K562 (cell line): ENCODE results near the gene SEC22C. TPM values are rescaled to one million over a fixed set of nuclear protein-coding genes. Genes with fewer than 3 reads are reported as not detected.

Experiments
- ATAC-seq: fragments of 200-7000 bp; cut with Tn5 transposase; 3 replicates; pipeline ENCODE4 v1.9.1; 2020; ENCODE audit warnings: moderate library complexity
- BruUV-seq: library from RNA; stranded (reverse); fragments of 400-500 nt; replicated peaks from 2 replicates; lab custom pipeline; 2021; lab: Mats Ljungman, UMichigan
- CTCF ChIA-PET: fragments of 300-600 bp; formaldehyde crosslinking; extraction: SDS; loops from one replicate; lab custom pipeline; 2021; ENCODE audit warnings: low intra/inter-chr PET ratio; lab: Yijun Ruan, JAX
- POLR2A ChIA-PET: fragments of 300-600, 350-650 bp; sonication (Branson Sonifier 250); formaldehyde crosslinking; extraction: SDS; loops from one replicate; lab custom pipeline; 2021; ENCODE audit warnings: antibody characterized with exemption, inconsistent platforms; lab: Yijun Ruan, JAX
- DNase-seq, 4 experiments: peaks; one replicate each; pipeline versions ENCODE4 v3.0.0 to v3.0.0-alpha.2; 2011 to 2018; ENCODE audit warnings: low spot score in 3 of 4, mixed read lengths in 3 of 4; ENCODE audit errors: extremely low read depth in 1 of 4
- FAIRE-seq: peaks from 2 replicates; lab custom pipeline; 2011; peaks lifted over from hg19 to GRCh38; lab: Jason Lieb, UNC
- H2AFZ ChIP-seq: 2 replicates; pipeline ENCODE4 v1.6.0; 2011; ENCODE audit warnings: low read depth, low read length, control low read depth, inconsistent platforms
- H3K27ac ChIP-seq: fragments of 200-600 bp; 3 replicates; pipeline ENCODE4 v1.8.0; 2011; ENCODE audit warnings: low read depth, mild to moderate bottlenecking, control low read depth, inconsistent platforms, low read length, moderate library complexity, mixed read lengths; ENCODE audit errors: extremely low read depth
- H3K27me3 ChIP-seq, 2 experiments: fragments of 300-600 bp in 1 of 2; 2 replicates in 1 of 2; 3 replicates in 1 of 2; pipeline versions ENCODE4 v1.6.0 to v1.8.0; 2011; ENCODE audit warnings: inconsistent platforms in 2 of 2, low read length in 2 of 2, mild to moderate bottlenecking in 1 of 2, mixed read lengths in 1 of 2, moderate library complexity in 1 of 2; ENCODE audit not compliant: control insufficient read depth in 2 of 2, insufficient read depth in 2 of 2
- H3K36me3 ChIP-seq: fragments of 300-600 bp; 3 replicates; pipeline ENCODE4 v1.8.0; 2011; ENCODE audit warnings: mild to moderate bottlenecking, low read length, inconsistent platforms; ENCODE audit not compliant: control insufficient read depth, insufficient read depth
- H3K4me1 ChIP-seq, 2 experiments: fragments of 200-600 bp in 1 of 2; replicated peaks in 1 of 2; 2 replicates in 1 of 2; 3 replicates in 1 of 2; pipeline versions ENCODE4 v1.5.1 to v1.8.0; 2011; ENCODE audit warnings: inconsistent platforms in 2 of 2, low read length in 2 of 2, mild to moderate bottlenecking in 1 of 2, mixed read lengths in 1 of 2, moderate library complexity in 1 of 2; ENCODE audit not compliant: control insufficient read depth in 2 of 2, insufficient read depth in 2 of 2
- H3K4me2 ChIP-seq: 2 replicates; pipeline ENCODE4 v1.6.1; 2011; ENCODE audit warnings: low read length, control low read depth, inconsistent platforms, mixed read lengths; ENCODE audit not compliant: insufficient read depth
- H3K4me3 ChIP-seq: fragments of 200-600 bp; sonication (generic), shearing (Covaris generic); 2 replicates; pipeline ENCODE4 v1.5.1; 2016; ENCODE audit warnings: control low read depth, inconsistent platforms
- H3K79me2 ChIP-seq: fragments of 200-600 bp; 3 replicates; pipeline ENCODE4 v1.8.0; 2011; ENCODE audit warnings: low read length, inconsistent platforms; ENCODE audit not compliant: control insufficient read depth, insufficient read depth
- H3K9ac ChIP-seq, 2 experiments: 2 replicates each; pipeline versions ENCODE4 v1.6.0 to v1.6.1; 2011; ENCODE audit warnings: low read depth in 2 of 2, low read length in 2 of 2, control low read depth in 1 of 2, inconsistent platforms in 1 of 2, mild to moderate bottlenecking in 1 of 2, mixed read lengths in 1 of 2; ENCODE audit not compliant: insufficient read depth in 1 of 2
- H3K9me1 ChIP-seq: one replicate; pipeline ENCODE4 v1.6.0; 2011; ENCODE audit warnings: inconsistent platforms, mild to moderate bottlenecking, low read length, moderate library complexity; ENCODE audit not compliant: control insufficient read depth, insufficient read depth
- H3K9me3 ChIP-seq: replicated peaks from 2 replicates; pipeline ENCODE4 v1.5.1; 2011; ENCODE audit warnings: low read depth, low read length, inconsistent platforms; ENCODE audit not compliant: control insufficient read depth, insufficient read depth
- H4K20me1 ChIP-seq: replicated peaks from 2 replicates; pipeline ENCODE4 v1.6.1; 2011; ENCODE audit warnings: low read length, inconsistent platforms, mixed read lengths; ENCODE audit not compliant: control insufficient read depth, insufficient read depth
- ATF1 ChIP-seq, 2 experiments: fragments of 450-650 bp in 1 of 2; IDR thresholded peaks; 2 replicates each; pipeline ENCODE4 v1.6.1; 2016; ENCODE audit warnings: missing compliant biosample characterization in 1 of 2, missing genetic modification characterization in 1 of 2
- CBX8 ChIP-seq: fragments of 200-600 bp; sonication (generic); IDR thresholded peaks from 2 replicates; pipeline ENCODE4 v1.6.1; 2012; ENCODE audit warnings: borderline replicate concordance, mixed run types, low read depth, mild to moderate bottlenecking, moderate library complexity, mixed read lengths, low read length, control low read depth, inconsistent platforms; ENCODE audit not compliant: poor library complexity, severe bottlenecking; ENCODE audit errors: extremely low read depth
- CCAR2 ChIP-seq: fragments of 200-400 bp; formaldehyde crosslinking; IDR thresholded peaks from 2 replicates; pipeline ENCODE4 v1.6.1; 2017; ENCODE audit warnings: mild to moderate bottlenecking, low read depth, low read length
- CREB1 ChIP-seq, 2 experiments: sonication (generic) in 1 of 2; formaldehyde crosslinking in 1 of 2; IDR thresholded peaks; 2 replicates each; pipeline versions ENCODE4 v1.6.1 to v1.8.0; 2012 to 2022; ENCODE audit warnings: inconsistent platforms in 1 of 2, mild to moderate bottlenecking in 1 of 2, missing genetic modification reagents in 1 of 2, moderate library complexity in 1 of 2
- ERF ChIP-seq: fragments of 450-650 bp; formaldehyde crosslinking; IDR thresholded peaks from 2 replicates; pipeline ENCODE4 v1.4.0; 2020; ENCODE audit warnings: mild to moderate bottlenecking, mixed read lengths
- GABPA ChIP-seq: fragments of 200-800 bp; sonication (Bioruptor generic); conservative IDR thresholded peaks from 2 replicates; pipeline ENCODE4 v1.6.1; 2016; ENCODE audit warnings: low read depth, missing genetic modification characterization, missing compliant biosample characterization
- HDAC3 ChIP-seq: fragments of 450-650 bp; IDR thresholded peaks from 2 replicates; pipeline ENCODE4 v1.6.1; 2018; ENCODE audit warnings: borderline replicate concordance, mild to moderate bottlenecking, moderate library complexity; ENCODE audit not compliant: partially characterized antibody
- HDAC8 ChIP-seq: fragments of 450-650 bp; IDR thresholded peaks from 2 replicates; pipeline ENCODE4 v1.6.1; 2016; ENCODE audit warnings: mild to moderate bottlenecking, missing genetic modification characterization, moderate library complexity, missing compliant biosample characterization
- JUND ChIP-seq, 2 experiments: IDR thresholded peaks; 2 replicates in 1 of 2; 3 replicates in 1 of 2; pipeline ENCODE4 v1.6.1; 2011; ENCODE audit warnings: borderline replicate concordance in 2 of 2, low read depth in 2 of 2, low read length in 2 of 2, improper control_type of control experiment in 1 of 2, missing biosample characterization in 1 of 2, missing genetic modification characterization in 1 of 2, missing genetic modification reagents in 1 of 2
- L3MBTL2 ChIP-seq: fragments of 450-650 bp; IDR thresholded peaks from 2 replicates; pipeline ENCODE4 v1.6.1; 2016; ENCODE audit warnings: mild to moderate bottlenecking, moderate library complexity
- LCOR ChIP-seq: sonication (generic); formaldehyde crosslinking; IDR thresholded peaks from 2 replicates; pipeline ENCODE4 v1.8.0; 2022; ENCODE audit warnings: mild to moderate bottlenecking, missing genetic modification reagents
- MCM3 ChIP-seq: fragments of 450-650 bp; IDR thresholded peaks from 2 replicates; pipeline ENCODE4 v1.6.1; 2016
- MEIS2 ChIP-seq: fragments of 450-650 bp; IDR thresholded peaks from 2 replicates; pipeline ENCODE4 v1.6.1; 2014; ENCODE audit warnings: mild to moderate bottlenecking; ENCODE audit not compliant: partially characterized antibody
- NCOA2 ChIP-seq, 2 experiments: fragments of 450-650 bp; IDR thresholded peaks; 2 replicates each; pipeline ENCODE4 v1.6.1; 2018; ENCODE audit warnings: mild to moderate bottlenecking in 2 of 2, moderate library complexity in 1 of 2; ENCODE audit not compliant: partially characterized antibody in 2 of 2
- NFE2 ChIP-seq: IDR thresholded peaks from 2 replicates; pipeline ENCODE4 v1.6.1; 2014; ENCODE audit warnings: antibody characterized with exemption, low read depth
- NFXL1 ChIP-seq: fragments of 450-650 bp; formaldehyde crosslinking; IDR thresholded peaks from 2 replicates; pipeline ENCODE4 v1.4.0; 2021; ENCODE audit warnings: mild to moderate bottlenecking
- POLR2G ChIP-seq: fragments of 200-400 bp; formaldehyde crosslinking; IDR thresholded peaks from 2 replicates; pipeline ENCODE4 v1.6.1; 2017; ENCODE audit warnings: low read depth, mild to moderate bottlenecking, antibody characterized with exemption, low read length, moderate library complexity
- RBM25 ChIP-seq: fragments of 200-400 bp; formaldehyde crosslinking; IDR thresholded peaks from 2 replicates; pipeline ENCODE4 v1.6.1; 2018; ENCODE audit warnings: low read length, low read depth, moderate library complexity; ENCODE audit not compliant: severe bottlenecking
- SUPT5H ChIP-seq: fragments of 450-650 bp; IDR thresholded peaks from 2 replicates; pipeline ENCODE4 v1.6.1; 2016
- TAF15 ChIP-seq: fragments of 200-400 bp; formaldehyde crosslinking; IDR thresholded peaks from 2 replicates; pipeline ENCODE4 v1.6.1; 2017; ENCODE audit warnings: mild to moderate bottlenecking, low read depth, low read length, moderate library complexity
- TGIF2 ChIP-seq: sonication (generic); formaldehyde crosslinking; IDR thresholded peaks from 2 replicates; pipeline ENCODE4 v1.8.1; 2022; ENCODE audit warnings: mild to moderate bottlenecking, missing genetic modification reagents, moderate library complexity
- WGBS: fragments of 100-300 bp; shearing (Covaris generic); methylation state at CpG from one replicate; pipeline ENCODE4 v1.1.6; 2016; ENCODE audit warnings: low coverage, mixed read lengths; ENCODE audit not compliant: insufficient coverage; ENCODE audit errors: missing lambda C conversion rate; 5-methylcytosine and 5-hydroxymethylcytosine counted together
- in situ Hi-C: fragments of 300-500 bp; cut with MboI; formaldehyde crosslinking; loops from 4 replicates; pipeline ENCODE4 v1.15.0; 2018; ENCODE audit warnings: inconsistent platforms, mixed read lengths
- intact Hi-C: fragments of 100-400 bp; cut with micrococcal nuclease; formaldehyde crosslinking; loops from 2 replicates; pipeline ENCODE4 v1.14.2; 2022
- polyA plus RNA-seq, 8 experiments: library from polyadenylated mRNA; depleted of rRNA in 4 of 8; stranded (reverse) in 5 of 8; unstranded in 3 of 8; fragments of >200 nt; fragmentation: Nextera tagmentation in 2 of 8; fragmentation: Illumina TruSeq in 1 of 8; extraction: Ambion mirVana in 2 of 8; extraction: Trizol in 1 of 8; gene quantifications; 2 replicates each; pipeline versions ENCODE4 v1.2.1 to v1.2.3, GENCODE V29; 2011 to 2014; ENCODE audit warnings: inconsistent platforms in 1 of 8, missing spikeins in 1 of 8
- total RNA-seq, 7 experiments: library from RNA; depleted of rRNA in 6 of 7; stranded (reverse); fragments of >200 nt in 6 of 7; fragmentation: Illumina TruSeq in 2 of 7; extraction: Trizol in 2 of 7; gene quantifications; 2 replicates each; pipeline versions ENCODE4 v1.2.1 to v1.2.3, GENCODE V29; 2011 to 2021; ENCODE audit warnings: low replicate concordance in 1 of 7
- TF ChIP-seq, protein P1 (sequence below): sonication (generic); formaldehyde crosslinking; IDR thresholded peaks from 2 replicates; pipeline ENCODE4 v1.8.1; 2023; ENCODE audit warnings: mild to moderate bottlenecking, missing genetic modification reagents, moderate library complexity

Gene SEC22C
- total and polyA plus RNA-seq, 9 of the 15 experiments (the other 6 are each of a cell fraction or from before 2014, with no cell fraction given): 35.6 to 68.4 (median 50.7) TPM

DNA sequence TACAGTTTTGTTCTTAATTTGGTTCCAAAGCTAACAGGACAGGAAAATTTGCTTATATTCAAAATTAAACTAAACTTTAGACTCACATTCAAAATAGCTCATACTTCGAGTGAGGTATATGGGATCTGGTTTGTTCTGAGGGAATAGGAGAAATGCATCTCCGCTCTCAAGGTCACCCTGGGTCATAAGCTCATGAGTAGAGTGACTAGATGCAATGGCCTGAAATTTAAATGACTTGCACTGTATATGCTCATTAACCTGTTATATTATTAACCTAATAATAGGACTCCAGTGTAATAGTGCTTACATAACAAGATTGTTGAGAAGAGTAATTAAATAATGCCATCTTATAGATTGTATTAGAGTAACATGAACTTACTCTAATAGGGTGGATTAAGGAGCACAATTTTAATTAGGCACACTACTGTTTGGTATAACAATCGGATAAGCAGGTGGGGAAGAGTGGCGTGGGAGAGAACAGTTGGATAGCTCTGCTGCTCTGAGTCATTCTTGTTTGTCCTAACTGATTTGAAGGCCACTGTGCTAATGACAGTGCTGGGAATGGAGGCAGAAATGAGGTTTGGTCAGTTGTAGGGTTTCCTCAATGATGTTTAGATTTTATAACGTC is 23.9 kb upstream of the SEC22C start:
- in situ Hi-C loops: no loop called here
- Histone ChIP-seq H3K36me3 (peaks cover 58% of the 10 kb centered on the region), H3K9me3 (no peaks in the 10 kb centered on the region), H4K20me1 (peaks cover 6% of the 10 kb centered on the region; the same call in 1 of the 2 replicates), H3K27me3 (no peaks in the 10 kb centered on the region), H3K79me2 (peaks cover 99% of the 10 kb centered on the region), H3K9me1 (no peaks in the 10 kb centered on the region), H3K27ac (peak overlapping the region; percentile 63), H3K4me1 (peaks cover 8 to 21% of the 10 kb centered on the region in 2 experiments; a peak in 4 of 5 replicates), H3K9ac (peak overlapping the region in 1 of 2 experiments; percentile 28; a peak in 2 of 4 replicates), H3K4me3 (no peak overlapping the region), H2AFZ (no peak overlapping the region), H3K4me2 (peak overlapping the region; percentile 58)
- WGBS: 27% methylated on average over 5 of the region's 5 CpGs
- BruUV-seq: no TSS peak
- FAIRE-seq (peak; percentile 42), ATAC-seq (peak; percentile 63), DNase-seq (peak; percentile 41 to 82 (median 61))
- intact Hi-C loops: no loop called here
- POLR2A ChIA-PET: interaction anchor here (0.5 to 1.4 kb wide), 11 partner anchors 10 to 58 kb away, joined by 3 to 8 read pairs (median 4); partner anchors contain the start of genes SEC22C and SS18L2
- CTCF ChIA-PET: no interaction called here
- TF ChIP-seq GABPA (no peak), L3MBTL2 (no peak), HDAC8 (tag) (no peak), JUND (IDR thresholded peaks at IDR 0.05; ENCODE audit: borderline replicate concordance, low read depth, low read length) (peak; percentile 96), JUND (tag; IDR thresholded peaks at IDR 0.05; ENCODE audit: borderline replicate concordance, low read depth, low read length) (peak; percentile 94; the same call in 2 of the 3 replicates), MCM3 (no peak), CCAR2 (no peak), TGIF2 (CRISPR knock-in tag) (no peak), ERF (CRISPR knock-in tag) (no peak), HDAC3 (peak; percentile 19), MEIS2 (peak; percentile 28), LCOR (CRISPR knock-in tag) (no peak), POLR2G (no peak), CBX8 (no peak), NCOA2 (IDR thresholded peaks at IDR 0.05; ENCODE audit: partially characterized antibody in 2 of 2) (no peak), TAF15 (no peak), ATF1 (CRISPR knock-in tag; IDR thresholded peaks at IDR 0.05) (no peak), ATF1 (tag; IDR thresholded peaks at IDR 0.05) (no peak; the same call in 1 of the 2 replicates), NFE2 (peak; percentile 74), CREB1 (IDR thresholded peaks at IDR 0.05) (0 out of 2 replicates have a peak, but pooled peaks have one; percentile 18), CREB1 (CRISPR knock-in tag; IDR thresholded peaks at IDR 0.05) (no peak), NFXL1 (no peak), RBM25 (no peak), SUPT5H (no peak)
- TF ChIP-seq, protein P1, sequence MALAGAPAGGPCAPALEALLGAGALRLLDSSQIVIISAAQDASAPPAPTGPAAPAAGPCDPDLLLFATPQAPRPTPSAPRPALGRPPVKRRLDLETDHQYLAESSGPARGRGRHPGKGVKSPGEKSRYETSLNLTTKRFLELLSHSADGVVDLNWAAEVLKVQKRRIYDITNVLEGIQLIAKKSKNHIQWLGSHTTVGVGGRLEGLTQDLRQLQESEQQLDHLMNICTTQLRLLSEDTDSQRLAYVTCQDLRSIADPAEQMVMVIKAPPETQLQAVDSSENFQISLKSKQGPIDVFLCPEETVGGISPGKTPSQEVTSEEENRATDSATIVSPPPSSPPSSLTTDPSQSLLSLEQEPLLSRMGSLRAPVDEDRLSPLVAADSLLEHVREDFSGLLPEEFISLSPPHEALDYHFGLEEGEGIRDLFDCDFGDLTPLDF (CRISPR knock-in tag): no peak
